HepG2 (cell line): ENCODE results near the gene EARS2. TPM values are rescaled to one million over a fixed set of nuclear protein-coding genes. Genes with fewer than 3 reads are reported as not detected.

Experiments used
- ATF7-NPFF ChIP-seq: sonication (generic); formaldehyde crosslinking; IDR thresholded peaks from 2 replicates; pipeline ENCODE4 v1.8.1; 2023; ENCODE audit warnings: mild to moderate bottlenecking, low read depth, missing genetic modification reagents, moderate library complexity
- BATF2 ChIP-seq: sonication (generic); formaldehyde crosslinking; IDR thresholded peaks from 2 replicates; pipeline ENCODE4 v1.8.0; 2022; ENCODE audit warnings: mild to moderate bottlenecking, missing genetic modification reagents, moderate library complexity
- BRCA1 ChIP-seq: sonication (generic); formaldehyde crosslinking; IDR thresholded peaks from 2 replicates; pipeline ENCODE4 v1.4.0; 2020; ENCODE audit warnings: missing genetic modification reagents
- CENPX ChIP-seq: sonication (generic); formaldehyde crosslinking; IDR thresholded peaks from 2 replicates; pipeline ENCODE4 v1.9.0; 2021; ENCODE audit warnings: mild to moderate bottlenecking, missing genetic modification reagents, moderate library complexity
- CSRNP1 ChIP-seq: sonication (generic); formaldehyde crosslinking; IDR thresholded peaks from 2 replicates; pipeline ENCODE4 v1.8.1; 2023; ENCODE audit warnings: mild to moderate bottlenecking, missing genetic modification reagents
- HMG20A ChIP-seq: IDR thresholded peaks from 2 replicates; pipeline ENCODE4 v1.6.1; 2016; ENCODE audit warnings: borderline replicate concordance
- HMGXB4 ChIP-seq, 2 experiments: sonication (generic) in 1 of 2; formaldehyde crosslinking in 1 of 2; IDR thresholded peaks; 2 replicates each; pipeline versions ENCODE4 v1.4.0 to v1.6.1; 2018 to 2020; ENCODE audit warnings: missing genetic modification reagents in 2 of 2, borderline replicate concordance in 1 of 2, low read depth in 1 of 2, mild to moderate bottlenecking in 1 of 2, missing biosample characterization in 1 of 2
- PCBP2 ChIP-seq: fragments of 200-400 bp; formaldehyde crosslinking; optimal IDR thresholded peaks from 2 replicates; pipeline ENCODE3; 2018; ENCODE audit warnings: low read length, low read depth; ENCODE audit not compliant: poor library complexity, severe bottlenecking
- SALL2 ChIP-seq: sonication (generic); formaldehyde crosslinking; IDR thresholded peaks from 2 replicates; pipeline ENCODE4 v1.8.1; 2023; ENCODE audit warnings: mild to moderate bottlenecking, missing genetic modification reagents, inconsistent platforms
- TBX2 ChIP-seq: sonication (generic); formaldehyde crosslinking; IDR thresholded peaks from 2 replicates; pipeline ENCODE4 v1.5.0; 2020; ENCODE audit warnings: missing genetic modification reagents, mild to moderate bottlenecking, borderline replicate concordance
- ZBTB20 ChIP-seq: sonication (generic); formaldehyde crosslinking; IDR thresholded peaks from 2 replicates; pipeline ENCODE4 v1.8.1; 2023; ENCODE audit warnings: missing genetic modification reagents, low read depth, mild to moderate bottlenecking, borderline replicate concordance
- ZBTB42 ChIP-seq: sonication (generic); formaldehyde crosslinking; IDR thresholded peaks from 2 replicates; pipeline ENCODE4 v1.5.0; 2020; ENCODE audit warnings: mild to moderate bottlenecking, missing genetic modification reagents
- ZHX1 ChIP-seq: sonication (generic); formaldehyde crosslinking; IDR thresholded peaks from 2 replicates; pipeline ENCODE4 v1.8.1; 2022; ENCODE audit warnings: low read depth, mild to moderate bottlenecking, missing genetic modification reagents
- ZKSCAN5 ChIP-seq: sonication (generic); formaldehyde crosslinking; IDR thresholded peaks from 2 replicates; pipeline ENCODE4 v1.5.1; 2020; ENCODE audit warnings: mild to moderate bottlenecking, missing genetic modification reagents
- ZNF605 ChIP-seq: sonication (generic); formaldehyde crosslinking; IDR thresholded peaks from 2 replicates; pipeline ENCODE4 v1.8.0; 2022; ENCODE audit warnings: mild to moderate bottlenecking, missing genetic modification reagents
- ZNF709 ChIP-seq: sonication (generic); formaldehyde crosslinking; IDR thresholded peaks from 2 replicates; pipeline ENCODE4 v1.5.0; 2020; ENCODE audit warnings: mild to moderate bottlenecking, missing genetic modification reagents
- polyA plus RNA-seq, 8 experiments: library from polyadenylated mRNA; depleted of rRNA in 3 of 8; stranded (reverse) in 7 of 8; unstranded in 1 of 8; fragments of >200 nt; fragmentation: Illumina TruSeq in 4 of 8; extraction: Trizol in 4 of 8; gene quantifications; 2 replicates each; pipeline versions ENCODE4 v1.2.1 to v1.2.3, GENCODE V29; 2011 to 2016; ENCODE audit warnings: low read depth in 4 of 8, missing spikeins in 1 of 8, mixed read lengths in 1 of 8; ENCODE audit not compliant: insufficient read depth in 1 of 8
- total RNA-seq, 5 experiments: library from RNA; depleted of rRNA; stranded (reverse); fragments of >200 nt; fragmentation: Illumina TruSeq; extraction: Trizol; gene quantifications; 2 replicates each; pipeline ENCODE4 v1.2.3, GENCODE V29; 2016; ENCODE audit warnings: low read depth in 1 of 5

EARS2 gene
- total and polyA plus RNA-seq, 2 of the 13 experiments (the other 11 are each of a cell fraction or from before 2014, with no cell fraction given), result 49.4 to 80.4 TPM

GRCh38 chr16:23595951-23596720 is 39.0 kb upstream of the EARS2 start, which contains the start of gene NDUFAB1 (continued):
- no peak for TF ChIP-seq BATF2 (CRISPR knock-in tag)
- no peak; the same call in 1 of the 2 replicates for TF ChIP-seq HMG20A (CRISPR knock-in tag)
- peak; percentile 52 for TF ChIP-seq ZBTB20 (CRISPR knock-in tag)
- TF ChIP-seq ZBTB42 (CRISPR knock-in tag), result peak; percentile 26; the same call in 1 of the 2 replicates
- peak; percentile 99 for TF ChIP-seq SALL2 (CRISPR knock-in tag)
- peak; percentile 99 for TF ChIP-seq HMGXB4 (CRISPR knock-in tag; IDR thresholded peaks at IDR 0.05; ENCODE audit: borderline replicate concordance in 1 of 2, low read depth in 1 of 2)
- peak; percentile 89; the same call in 1 of the 2 replicates for TF ChIP-seq ATF7-NPFF (CRISPR knock-in tag)
- TF ChIP-seq ZHX1 (CRISPR knock-in tag), result peak; percentile 80
- TF ChIP-seq PCBP2, result no peak
- TF ChIP-seq CENPX (CRISPR knock-in tag), result no peak
- peak; percentile 92; the same call in 1 of the 2 replicates for TF ChIP-seq ZNF709 (CRISPR knock-in tag)
- peak; percentile 79; the same call in 1 of the 2 replicates for TF ChIP-seq BRCA1 (CRISPR knock-in tag)
- TF ChIP-seq CSRNP1 (CRISPR knock-in tag), result peak; percentile 96
- TF ChIP-seq ZKSCAN5 (CRISPR knock-in tag), result no peak
- peak; percentile 92 for TF ChIP-seq TBX2 (CRISPR knock-in tag)
- TF ChIP-seq ZNF605 (CRISPR knock-in tag), result peak; percentile 93; the same call in 1 of the 2 replicates
